ENCODE measurements around the gene SNX25.
"Not testable (repeated sequence)": the region's sequence is repeated elsewhere in the genome, so short reads cannot be mapped to it uniquely, and the experiment has no call there.

The SNX25 gene

DNA sequence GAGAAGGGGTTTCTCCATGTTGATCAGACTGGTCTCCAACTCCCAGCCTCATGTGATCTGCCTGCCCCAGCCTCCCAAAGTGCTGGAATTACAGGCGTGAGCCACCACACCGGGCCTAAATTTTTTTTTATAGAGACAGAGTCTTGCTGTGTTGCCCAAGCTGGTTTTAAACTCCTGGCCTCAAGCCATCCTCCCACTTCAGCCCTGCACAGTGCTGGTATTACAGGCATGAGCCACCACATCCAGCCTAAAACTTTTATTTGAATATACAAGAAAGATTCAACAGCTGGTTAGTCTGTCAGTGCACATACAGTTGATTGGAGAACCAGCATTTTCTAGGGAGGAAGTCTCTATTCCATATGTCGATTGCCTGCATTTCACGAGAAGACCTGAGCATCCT is 95.1 kb downstream of the SNX25 start:
- peak in 1 of 58 donors; percentile 4 for DNase-seq

- peak in 14 of 58 donors; percentile 5 to 29 (median 18) for DNase-seq
Measured at GRCh38 chr4:185304944-185305690, 95.7 kb downstream of the SNX25 start.

- DNase-seq: peak in 19 of 58 donors; percentile 1 to 69 (median 21)
Measured at GRCh38 chr4:185305979-185306442, 96.6 kb downstream of the SNX25 start.

DNA sequence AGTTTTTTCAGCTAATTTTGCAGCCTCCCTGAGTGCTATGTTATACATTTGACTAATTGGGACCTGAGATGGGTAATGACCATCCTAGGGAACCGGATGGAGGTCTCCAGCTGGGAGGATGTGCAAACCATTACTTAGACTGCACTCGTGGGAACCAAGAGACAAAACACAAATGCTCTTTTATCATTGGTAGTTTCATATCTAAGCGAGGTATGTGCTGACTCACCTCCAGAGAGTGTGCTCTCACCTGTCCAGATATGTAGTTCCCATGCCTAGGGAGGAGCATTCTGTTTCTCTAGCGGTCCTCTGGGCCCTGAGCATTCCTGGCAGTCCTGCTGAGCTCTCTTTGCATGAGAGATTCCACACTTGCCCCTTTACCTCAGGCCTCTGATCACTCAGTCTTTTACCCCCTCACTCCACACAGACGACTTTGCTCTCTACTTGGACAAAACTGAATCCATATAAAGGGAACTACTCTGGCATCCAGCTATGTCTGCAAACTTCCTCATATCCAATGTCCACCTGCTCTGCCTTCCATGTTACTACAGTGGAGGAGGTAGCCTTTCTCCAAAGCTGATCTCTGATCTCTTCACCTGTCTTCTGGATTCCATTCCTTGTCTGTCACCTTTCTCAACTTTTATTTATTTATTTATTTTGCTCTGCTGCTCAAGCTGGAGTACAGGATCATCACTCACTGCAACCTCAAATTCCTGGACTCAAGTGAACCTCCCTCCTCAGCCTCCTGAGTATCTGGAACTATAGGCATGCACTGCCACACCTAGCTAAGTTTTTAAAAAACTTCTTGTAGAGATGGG is 97.9 kb downstream of the SNX25 start:
- DNase-seq: no peak

GRCh38 chr4:185309770-185310169 is 100.4 kb downstream of the SNX25 start:
- no peak for DNase-seq

DNA sequence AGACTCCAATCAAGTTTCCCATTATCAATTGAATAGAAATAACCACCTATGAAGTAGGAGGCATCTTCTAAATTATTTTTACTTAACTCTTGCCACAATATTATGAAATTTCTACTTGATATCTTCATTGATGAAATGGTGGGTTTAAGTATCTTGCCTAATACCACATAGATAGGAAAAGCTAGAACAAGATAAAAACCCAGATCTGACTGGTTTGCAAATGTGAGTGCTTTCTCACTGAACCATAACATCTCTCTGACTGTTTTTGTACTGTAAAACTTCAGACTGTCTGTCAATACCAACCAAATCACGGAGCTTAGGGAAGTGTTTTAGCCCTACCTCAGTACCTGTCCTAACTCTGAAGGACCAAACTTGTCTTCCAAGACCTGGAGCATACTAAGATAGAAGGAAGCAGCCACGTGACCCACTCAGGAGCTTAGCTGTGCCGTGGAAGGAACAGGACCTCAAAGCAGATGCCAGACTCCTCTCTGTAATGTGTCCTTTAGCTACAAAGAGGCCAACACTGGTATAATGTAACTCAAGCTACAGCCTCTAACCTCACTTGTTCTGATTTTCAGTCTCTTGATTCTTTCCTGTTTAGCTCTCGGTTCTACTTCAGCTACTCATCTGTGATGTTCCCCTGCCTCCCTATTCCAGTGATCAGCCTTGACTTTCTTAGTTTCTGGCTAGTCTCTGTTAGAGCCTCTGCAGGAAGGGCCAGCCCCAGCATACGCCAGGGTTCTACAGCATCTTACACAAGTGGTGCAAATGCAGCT is 101.9 kb downstream of the SNX25 start:
- DNase-seq: no peak

- no peak for DNase-seq
Measured at GRCh38 chr4:185312699-185313098, 103.3 kb downstream of the SNX25 start.

- not testable (repeated sequence) for DNase-seq
Measured at GRCh38 chr4:185317462-185317861, 108.1 kb downstream of the SNX25 start.

DNA sequence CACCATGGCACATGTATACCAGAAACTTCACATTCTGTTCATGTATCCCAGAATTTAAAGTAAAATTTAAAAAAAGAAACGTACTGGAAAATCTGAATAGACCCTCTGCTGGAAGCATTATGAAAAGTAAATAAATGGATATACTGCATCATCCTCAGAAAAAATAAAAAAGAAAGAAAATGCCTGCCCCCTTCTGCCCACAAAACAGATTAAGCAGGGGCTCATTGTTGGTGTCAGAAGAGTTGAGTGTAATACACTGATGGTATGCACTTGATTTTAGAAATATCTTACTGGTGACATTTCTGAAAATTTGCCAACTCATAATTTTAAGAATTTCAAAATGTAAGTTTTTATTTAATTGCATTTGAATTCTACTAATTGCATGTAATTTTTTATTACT is 108.5 kb downstream of the SNX25 start:
- no peak for DNase-seq

DNA sequence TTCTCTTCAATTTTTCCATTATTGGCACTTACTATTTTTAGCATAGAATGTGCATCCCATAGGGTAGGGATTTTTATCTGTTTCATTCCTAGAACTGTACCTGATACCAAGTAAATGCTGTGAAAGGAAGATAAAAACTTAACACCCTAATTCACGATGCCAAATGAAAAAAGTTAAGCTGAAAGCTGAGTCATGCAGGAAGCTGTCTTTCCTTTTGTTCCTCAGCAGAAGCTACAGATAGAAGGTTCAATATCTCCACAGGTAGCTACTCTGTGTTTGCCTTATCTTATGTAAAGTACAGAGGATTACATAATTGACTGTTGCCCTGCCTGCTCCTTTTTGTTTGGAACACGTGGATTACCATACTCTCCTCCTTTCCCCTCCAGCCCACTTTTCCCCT is 109.3 kb downstream of the SNX25 start:
- DNase-seq: no peak

DNA sequence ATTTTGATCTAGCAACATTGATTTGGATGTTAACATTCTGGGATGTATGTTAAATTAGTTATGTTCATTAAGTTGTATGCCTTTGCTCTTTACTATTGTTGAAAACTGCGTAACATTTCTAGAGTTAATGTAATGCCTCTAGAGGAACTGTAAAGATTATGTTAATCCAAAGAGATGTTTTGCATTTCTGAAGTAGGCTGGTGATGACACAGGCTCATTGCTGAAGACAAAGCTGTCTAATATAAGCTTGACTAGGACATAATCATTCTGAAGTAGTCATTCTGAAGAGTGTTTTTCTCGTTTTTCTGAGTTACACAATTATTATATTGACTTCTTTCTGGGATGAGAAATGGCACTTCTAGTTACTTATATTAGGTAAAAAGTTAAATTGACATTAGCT is 113.4 kb downstream of the SNX25 start:
- no peak for DNase-seq

DNA sequence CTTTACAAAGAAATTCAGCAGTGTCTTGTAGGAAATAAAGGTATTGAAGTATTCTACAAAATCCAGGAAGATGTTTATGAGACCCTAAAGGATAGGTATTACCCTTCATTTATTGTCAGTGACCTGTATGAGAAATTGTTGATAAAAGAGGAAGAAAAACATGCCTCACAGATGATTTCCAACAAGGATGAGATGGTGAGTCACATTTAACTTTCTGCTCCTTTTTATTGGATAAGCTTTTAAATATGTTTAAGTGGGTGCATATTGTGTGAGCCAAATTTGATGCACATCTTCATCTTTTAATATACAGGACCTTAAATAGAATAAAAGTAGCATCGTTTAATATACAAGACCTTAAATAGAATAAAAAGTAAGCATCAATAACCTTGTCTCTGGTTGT is 114.2 kb downstream of the SNX25 start:
- no peak for DNase-seq

DNA sequence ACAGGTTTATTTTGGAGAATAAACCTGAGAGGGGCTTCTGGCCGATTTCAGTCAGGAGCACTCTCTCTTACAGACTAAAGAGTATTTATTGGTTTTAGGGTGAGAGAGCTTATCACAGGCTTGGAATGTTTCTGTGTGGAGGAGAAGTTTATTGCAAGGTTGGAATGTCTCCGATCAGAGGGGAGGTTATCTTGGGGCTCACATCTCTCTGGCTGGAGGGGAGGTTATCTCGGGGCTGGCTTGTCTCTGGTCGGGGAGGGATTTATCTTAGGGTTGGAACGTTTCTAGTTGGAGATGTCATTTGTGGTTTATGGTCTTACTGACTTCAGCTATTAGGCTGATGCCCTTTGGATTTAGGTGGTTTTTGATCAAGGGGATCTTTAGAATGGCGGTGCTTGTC is 115.0 kb downstream of the SNX25 start:
- DNase-seq: not testable (repeated sequence)

- DNase-seq: not testable (repeated sequence)
Measured at GRCh38 chr4:185325721-185326120, 116.3 kb downstream of the SNX25 start.

DNA sequence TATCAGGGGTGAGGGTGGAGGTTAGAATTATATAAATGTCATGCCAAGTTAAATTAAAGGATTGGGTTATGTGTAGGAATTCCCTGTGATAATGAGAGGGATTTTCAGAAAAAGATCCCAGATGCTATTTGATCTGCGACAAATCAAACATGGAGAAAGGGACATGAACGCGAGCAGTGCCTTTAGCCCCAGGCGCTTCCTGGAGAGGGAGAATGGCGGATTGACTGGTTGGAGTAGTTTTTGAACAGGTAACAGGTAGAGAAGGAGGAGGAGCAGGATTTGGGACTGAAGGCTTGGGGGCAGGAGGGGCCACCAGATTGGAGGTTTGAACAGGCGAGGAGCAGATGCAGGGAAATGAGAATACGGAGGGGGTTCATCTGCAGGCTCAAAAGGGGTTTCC is 119.2 kb downstream of the SNX25 start:
- no peak for DNase-seq

- DNase-seq: not testable (repeated sequence)
Measured at GRCh38 chr4:185329879-185330510, 120.6 kb downstream of the SNX25 start.

DNA sequence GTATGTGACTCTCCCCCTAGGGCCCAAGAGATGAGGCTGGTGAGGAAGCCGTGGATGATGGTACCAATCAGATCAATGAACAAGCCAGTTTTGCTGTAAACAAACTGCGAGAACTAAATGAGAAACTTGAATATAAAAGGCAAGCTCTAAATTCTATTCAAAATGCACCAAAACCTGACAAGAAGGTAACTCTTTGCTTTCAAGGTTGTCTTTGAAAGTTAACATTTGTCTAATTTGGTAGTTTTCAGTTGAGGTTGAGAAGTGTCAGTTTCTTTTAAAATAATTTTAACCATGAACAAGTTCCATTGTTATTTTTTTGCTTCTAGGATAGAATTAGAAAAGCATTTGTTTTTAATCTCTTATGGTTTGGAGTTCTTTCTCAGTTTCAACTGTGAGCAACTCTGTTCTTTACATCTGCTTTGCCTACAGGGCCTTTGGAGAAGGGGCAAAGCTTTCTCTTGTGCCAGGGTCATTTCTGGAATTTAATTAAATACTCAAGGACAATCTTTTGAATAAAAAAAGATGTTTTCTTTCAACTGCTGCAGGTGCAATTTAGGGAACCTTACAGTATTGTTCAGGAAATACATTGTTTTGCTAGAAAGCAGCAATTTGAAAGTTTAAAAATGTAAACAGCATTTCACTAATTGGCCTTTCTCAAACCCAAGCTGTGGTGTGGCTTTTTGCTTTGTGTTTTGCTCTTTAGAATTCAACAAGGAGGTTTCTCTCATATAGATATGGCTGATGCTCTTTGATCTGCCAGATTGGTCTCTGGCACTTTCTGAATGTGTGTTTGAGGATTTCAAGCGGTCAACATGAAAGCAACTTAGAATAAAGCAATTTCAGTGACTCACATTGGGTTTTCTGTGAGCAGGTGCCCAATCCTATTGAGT is 123.4 kb downstream of the SNX25 start:
- DNase-seq: no peak

DNA sequence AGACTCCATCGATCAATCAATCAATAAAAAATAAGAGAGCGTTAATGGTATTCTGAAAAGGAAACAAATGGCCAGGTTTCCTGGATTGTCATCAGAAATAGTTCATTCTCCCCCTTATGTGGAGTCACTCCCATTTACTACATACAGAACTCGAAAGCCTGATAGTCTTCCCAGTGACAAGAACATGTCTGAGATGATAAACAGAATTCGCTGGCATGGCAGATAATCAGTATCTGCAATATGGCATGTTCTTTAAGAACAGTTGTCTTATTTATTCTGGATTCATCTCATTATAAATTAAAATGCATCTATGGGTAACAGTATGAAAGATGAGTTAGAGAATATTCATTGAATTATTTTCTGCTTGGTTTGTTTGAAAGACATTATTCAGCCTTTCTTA is 124.9 kb downstream of the SNX25 start:
- DNase-seq: no peak

DNA sequence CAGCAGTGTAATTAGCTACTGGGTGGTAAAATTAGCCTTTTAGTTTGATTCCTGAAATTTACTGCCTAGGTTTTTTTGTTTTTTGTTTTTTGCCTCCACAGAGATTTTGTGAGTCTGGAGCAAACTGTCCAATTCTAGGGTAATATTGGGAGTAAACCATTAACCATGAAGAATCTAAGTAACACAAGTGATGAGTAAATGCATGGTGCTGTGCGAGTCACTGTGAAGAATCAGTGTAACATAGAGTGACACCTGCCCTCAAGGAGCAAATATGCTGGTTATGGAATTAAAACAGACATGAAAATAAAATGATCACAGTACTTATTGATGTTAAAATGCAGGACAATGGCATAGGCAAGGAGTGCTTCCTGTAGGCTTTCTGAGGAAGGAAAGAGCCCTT is 126.2 kb downstream of the SNX25 start:
- no peak for DNase-seq

DNA sequence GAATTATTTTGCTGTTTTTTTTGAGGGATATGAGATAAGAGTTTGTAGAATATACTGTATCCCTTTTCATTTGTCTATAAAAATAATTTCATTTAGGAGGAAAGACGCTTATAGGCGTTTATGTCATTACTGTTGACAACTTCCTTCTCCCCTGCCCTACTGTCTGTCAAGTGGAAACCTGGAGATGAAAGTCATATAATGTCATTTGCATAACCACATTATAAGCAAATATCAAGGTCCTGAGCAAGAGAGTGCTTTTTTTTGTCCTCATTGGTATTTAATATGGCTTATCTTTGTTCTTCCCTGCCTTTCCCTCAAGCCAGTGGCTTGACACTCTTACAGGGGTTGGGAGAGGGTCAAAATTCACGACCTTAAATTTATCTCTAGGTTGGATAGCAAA is 130.5 kb downstream of the SNX25 start:
- no peak for DNase-seq

Measured in anterior cingulate cortex (tissue), 58 donors.